Aorta (tissue), 5 donors: Measurements from ENCODE around the gene PHLDA3. TPM values are rescaled to one million over a fixed set of nuclear protein-coding genes. Genes with fewer than 3 reads are reported as not detected.

Experiments
- ATAC-seq: fragments of 200-7000 bp; cut with Tn5 transposase; one replicate; pipeline ENCODE4 v1.9.1; 2022; ENCODE audit warnings: moderate library complexity; ENCODE audit not compliant: low FRiP score
- DNase-seq, 2 donors: peaks; one replicate each; pipeline ENCODE4 v3.0.0-alpha.2; 2020
- H3K27ac ChIP-seq, 2 donors: one replicate each; pipeline ENCODE4 v1.5.1; 2013; ENCODE audit warnings: low read length in 2 of 2, mild to moderate bottlenecking in 2 of 2, moderate library complexity in 2 of 2, control low read depth in 1 of 2, inconsistent platforms in 1 of 2, low read depth in 1 of 2
- H3K27me3 ChIP-seq, 2 donors: one replicate each; pipeline ENCODE4 v1.6.1; 2013; ENCODE audit warnings: control low read depth in 1 of 2, low read length in 1 of 2, mild to moderate bottlenecking in 1 of 2, moderate library complexity in 1 of 2; ENCODE audit not compliant: insufficient read depth in 2 of 2, control insufficient read depth in 1 of 2
- H3K36me3 ChIP-seq, 2 donors: one replicate each; pipeline ENCODE4 v1.6.1; 2013; ENCODE audit warnings: control low read depth in 1 of 2, low read length in 1 of 2, mild to moderate bottlenecking in 1 of 2; ENCODE audit not compliant: insufficient read depth in 2 of 2, control insufficient read depth in 1 of 2
- H3K4me1 ChIP-seq, 2 donors: one replicate each; pipeline ENCODE4 v1.6.1; 2013; ENCODE audit warnings: low read length in 2 of 2, control low read depth in 1 of 2, mild to moderate bottlenecking in 1 of 2, moderate library complexity in 1 of 2; ENCODE audit not compliant: insufficient read depth in 2 of 2, control insufficient read depth in 1 of 2
- H3K4me3 ChIP-seq, 2 donors: one replicate each; pipeline ENCODE4 v1.5.1; 2013; ENCODE audit warnings: low read length in 2 of 2, control low read depth in 1 of 2, mild to moderate bottlenecking in 1 of 2
- H3K9me3 ChIP-seq: one replicate; pipeline ENCODE4 v1.6.1; 2013; ENCODE audit warnings: mild to moderate bottlenecking, low read length; ENCODE audit not compliant: control insufficient read depth
- WGBS, 2 donors: extraction: QIAGEN DNeasy Blood & Tissue Kit; methylation state at CpG; one replicate each; pipeline ENCODE4 v1.1.7; 2013; 5-methylcytosine and 5-hydroxymethylcytosine counted together
- intact Hi-C, 2 donors: fragments of 100-400 bp; cut with DNase I; formaldehyde crosslinking; loops; one replicate each; pipeline versions ENCODE4 v1.14.2 to v1.15.0; 2022
- polyA plus RNA-seq, 2 donors: library from polyadenylated mRNA; stranded (reverse); fragments of 200-250 nt; gene quantifications; one replicate each; pipeline ENCODE4 v1.2.3, GENCODE V29; 2013
- total RNA-seq, 2 donors: library from RNA; stranded (reverse); fragmentation: NEBNext Ultra II Directional; extraction: Animal tissue kit (Norgen Biotek cat#: 25700); gene quantifications; one replicate each; pipeline ENCODE4 v1.2.1, GENCODE V29; 2021
- donor health status: healthy with polysubstance abuse.
- donor health status: Bipolar disorder and iron deficiency.
- donor health status: DM: no; HTN: no; CAD: no.
- donor health status: DM: no; HTN: no; CAD: no.
- donor health status: DM: yes; HTN: yes; CAD: no.

PHLDA3 gene
- total and polyA plus RNA-seq, 4 donors: 33.7 to 71.6 (median 56.1) TPM

DNA sequence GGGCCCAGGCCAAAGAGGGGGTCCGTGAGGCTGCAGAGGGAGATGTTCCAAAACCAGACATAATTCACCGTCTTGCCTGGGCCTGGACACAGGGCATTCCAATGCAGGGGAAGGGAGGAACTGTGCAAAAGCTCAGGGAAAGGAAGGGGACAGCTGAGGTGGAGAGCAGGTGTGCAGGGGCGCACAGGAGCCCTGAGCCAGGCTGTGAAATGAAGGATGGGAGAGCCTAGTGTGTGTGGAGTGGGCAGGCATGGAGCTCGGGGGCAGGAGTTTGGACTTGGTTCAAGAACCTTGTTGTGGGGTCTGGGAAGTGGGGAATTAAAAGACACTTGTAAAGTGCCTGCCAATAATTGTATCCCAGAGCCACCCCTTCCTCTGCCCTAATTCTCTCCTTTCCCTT, 49.7 kb downstream of the PHLDA3 start:
- 95 to 96% methylated on average over 4 of the region's 4 CpGs for WGBS, 2 donors
- ATAC-seq (no peak), DNase-seq (peak; percentile 30 to 32)
- Histone ChIP-seq H3K9me3 (no peaks in the 10 kb centered on the region), H3K4me1 (no peaks in the 10 kb centered on the region), H3K36me3 (no peaks in the 10 kb centered on the region), H3K4me3 (no peak overlapping the region), H3K27ac (no peak overlapping the region), H3K27me3 (no peaks in the 10 kb centered on the region)
- intact Hi-C loops: no loop called here

DNA sequence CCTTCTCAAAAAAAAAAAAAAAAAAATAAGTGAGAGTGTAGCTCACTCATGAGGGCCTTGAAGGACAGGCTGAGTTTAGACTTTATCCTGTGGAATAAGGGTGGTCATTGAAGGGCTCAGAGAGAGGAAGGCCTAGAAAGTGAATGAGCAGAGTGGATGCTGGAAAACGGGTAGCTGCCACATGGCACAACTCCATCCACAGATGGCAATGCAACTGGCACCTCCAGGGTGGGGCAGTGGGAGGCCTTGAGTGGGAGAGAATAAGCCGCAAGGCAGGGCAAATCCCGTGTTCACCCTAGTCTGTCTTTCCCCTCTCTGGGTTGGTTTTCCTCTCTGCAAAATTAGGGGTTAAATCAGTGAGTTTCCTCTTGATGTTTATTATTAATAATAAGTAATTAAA, 50.5 kb downstream of the PHLDA3 start:
- Histone ChIP-seq H3K27me3 (no peaks in the 10 kb centered on the region), H3K9me3 (no peaks in the 10 kb centered on the region), H3K36me3 (no peaks in the 10 kb centered on the region), H3K4me1 (no peaks in the 10 kb centered on the region), H3K4me3 (no peak overlapping the region), H3K27ac (no peak overlapping the region)
- 95 to 98% methylated on average over 3 of the region's 3 CpGs for WGBS, 2 donors
- ATAC-seq (no peak), DNase-seq (peak; percentile 21)
- intact Hi-C loops: no loop called here

Other genes with a start within 250 kb of the PHLDA3 start
- under 1 TPM; 0.16 to 0.39 TPM for gene PKP1, start 185.7 kb downstream of the PHLDA3 start, total RNA-seq
- under 1 TPM; 0.08 to 0.25 TPM for gene PKP1, start 185.7 kb downstream of the PHLDA3 start, polyA plus RNA-seq
- gene TNNT2, start 91.5 kb downstream of the PHLDA3 start, total RNA-seq: under 1 TPM; 0.21 to 0.36 TPM
- gene TNNT2, start 91.5 kb downstream of the PHLDA3 start, polyA plus RNA-seq: 10 to 100 TPM in 1 of 2 donors, 1 to 10 TPM in 1; 1.0 to 24.0 TPM
- gene LAD1, start 69.9 kb downstream of the PHLDA3 start, total RNA-seq: under 1 TPM in 1 of 2 donors, not detected in 1; 0.71 TPM
- 10 to 100 TPM in 1 of 2 donors, under 1 TPM in 1; 0.82 to 33.8 TPM for gene LAD1, start 69.9 kb downstream of the PHLDA3 start, polyA plus RNA-seq
- gene TNNI1, start 47.5 kb downstream of the PHLDA3 start, total RNA-seq: not detected
- gene TNNI1, start 47.5 kb downstream of the PHLDA3 start, polyA plus RNA-seq: under 1 TPM; 0.38 to 0.61 TPM
- 1,000 to 10,000 TPM in 1 of 2 donors, 100 to 1,000 TPM in 1; 599 to 1,490 TPM for gene CSRP1, start 37.9 kb upstream of the PHLDA3 start, total RNA-seq
- gene CSRP1, start 37.9 kb upstream of the PHLDA3 start, polyA plus RNA-seq: 100 to 1,000 TPM; 703 to 838 TPM
- gene NAV1, start 69.9 kb upstream of the PHLDA3 start, total RNA-seq: 100 to 1,000 TPM; 167 to 236 TPM
- gene NAV1, start 69.9 kb upstream of the PHLDA3 start, polyA plus RNA-seq: 10 to 100 TPM in 1 of 2 donors, 1 to 10 TPM in 1; 8.3 to 33.8 TPM